H9 (cell line): Measurements from ENCODE around the gene ZMIZ2. TPM values are rescaled to one million over a fixed set of nuclear protein-coding genes. Genes with fewer than 3 reads are reported as not detected.

Experiments
- DNase-seq: peaks from one replicate; pipeline ENCODE4 v3.0.0-alpha.2; 2017
- H2AFZ ChIP-seq: one replicate; pipeline ENCODE4 v1.6.1; 2013; ENCODE audit warnings: mild to moderate bottlenecking, low read length, control low read depth, moderate library complexity
- H2AK5ac ChIP-seq: 2 replicates; pipeline ENCODE4 v1.6.1; 2013; ENCODE audit warnings: low read length, control low read depth, mixed read lengths; ENCODE audit not compliant: insufficient read length
- H2BK120ac ChIP-seq: one replicate; pipeline ENCODE4 v1.6.1; 2013; ENCODE audit warnings: low read depth, mild to moderate bottlenecking, low read length, control low read depth, inconsistent platforms; ENCODE audit not compliant: poor library complexity, severe bottlenecking
- H2BK12ac ChIP-seq: 2 replicates; pipeline ENCODE4 v1.6.1; 2013; ENCODE audit warnings: low read length, control low read depth, mixed read lengths, low read depth; ENCODE audit not compliant: insufficient read length
- H2BK15ac ChIP-seq: 2 replicates; pipeline ENCODE4 v1.6.1; 2013; ENCODE audit warnings: low read depth, low read length, control low read depth
- H2BK20ac ChIP-seq: one replicate; pipeline ENCODE4 v1.6.1; 2013; ENCODE audit warnings: low read depth, mild to moderate bottlenecking, low read length, control low read depth, inconsistent platforms; ENCODE audit not compliant: poor library complexity, severe bottlenecking
- H2BK5ac ChIP-seq: 2 replicates; pipeline ENCODE4 v1.6.1; 2013; ENCODE audit warnings: low read length, control low read depth, mixed read lengths; ENCODE audit not compliant: insufficient read length
- H3K14ac ChIP-seq: 2 replicates; pipeline ENCODE4 v1.6.1; 2013; ENCODE audit warnings: low read length, control low read depth; ENCODE audit not compliant: insufficient read depth
- H3K18ac ChIP-seq: 2 replicates; pipeline ENCODE4 v1.6.1; 2013; ENCODE audit warnings: low read depth, mild to moderate bottlenecking, mixed read lengths, low read length, control low read depth; ENCODE audit not compliant: insufficient read length
- H3K23ac ChIP-seq: 2 replicates; pipeline ENCODE4 v1.6.1; 2013; ENCODE audit warnings: low read length, control low read depth, mixed read lengths, low read depth; ENCODE audit not compliant: insufficient read length
- H3K23me2 ChIP-seq: 2 replicates; pipeline ENCODE4 v1.6.1; 2013; ENCODE audit warnings: low read depth, mild to moderate bottlenecking, mixed read lengths, low read length, control low read depth; ENCODE audit not compliant: insufficient read length, poor library complexity, severe bottlenecking
- H3K27ac ChIP-seq: 2 replicates; pipeline ENCODE4 v1.5.1; 2013; ENCODE audit warnings: low read length, control low read depth, mixed read lengths, low read depth; ENCODE audit not compliant: insufficient read length
- H3K27me3 ChIP-seq: 2 replicates; pipeline ENCODE4 v1.6.1; 2013; ENCODE audit warnings: low read length, control low read depth, inconsistent platforms; ENCODE audit not compliant: insufficient read depth
- H3K4ac ChIP-seq: 2 replicates; pipeline ENCODE4 v1.6.1; 2013; ENCODE audit warnings: low read depth, mild to moderate bottlenecking, control low read depth, inconsistent platforms, low read length, moderate library complexity
- H3K4me1 ChIP-seq: 2 replicates; pipeline ENCODE4 v1.6.1; 2013; ENCODE audit warnings: low read length, control low read depth, inconsistent platforms; ENCODE audit not compliant: insufficient read depth
- H3K4me2 ChIP-seq: 2 replicates; pipeline ENCODE4 v1.6.1; 2013; ENCODE audit warnings: low read length, control low read depth, mixed read lengths; ENCODE audit not compliant: insufficient read length, insufficient read depth
- H3K56ac ChIP-seq: 2 replicates; pipeline ENCODE4 v1.6.1; 2013; ENCODE audit warnings: low read depth, mild to moderate bottlenecking, mixed read lengths, low read length, control low read depth; ENCODE audit not compliant: insufficient read length
- H3K79me1 ChIP-seq: 2 replicates; pipeline ENCODE4 v1.6.1; 2013; ENCODE audit warnings: low read depth, mild to moderate bottlenecking, moderate library complexity, low read length, control low read depth, inconsistent platforms; ENCODE audit not compliant: insufficient read depth, poor library complexity, severe bottlenecking
- H3K79me2 ChIP-seq: 2 replicates; pipeline ENCODE4 v1.6.1; 2013; ENCODE audit warnings: low read length, control low read depth, inconsistent platforms; ENCODE audit not compliant: insufficient read depth
- H3K9ac ChIP-seq: 2 replicates; pipeline ENCODE4 v1.6.1; 2013; ENCODE audit warnings: low read length, control low read depth, mixed read lengths; ENCODE audit not compliant: insufficient read length; ENCODE audit errors: extremely low read depth
- H3K9me3 ChIP-seq: one replicate; pipeline ENCODE4 v1.6.1; 2013; ENCODE audit warnings: low read depth, low read length, inconsistent platforms; ENCODE audit not compliant: control insufficient read depth
- H3T11ph ChIP-seq: one replicate; pipeline ENCODE4 v1.6.1; 2013; ENCODE audit warnings: mild to moderate bottlenecking, low read length, control low read depth, inconsistent platforms
- H4K20me1 ChIP-seq: one replicate; pipeline ENCODE4 v1.6.1; 2013; ENCODE audit not compliant: control insufficient read depth, insufficient read length, insufficient read depth
- H4K5ac ChIP-seq: 2 replicates; pipeline ENCODE4 v1.6.1; 2013; ENCODE audit warnings: low read depth, mild to moderate bottlenecking, mixed read lengths, low read length, control low read depth; ENCODE audit not compliant: insufficient read length
- H4K8ac ChIP-seq: replicated peaks from 2 replicates; pipeline ENCODE4 v1.6.1; 2013; ENCODE audit warnings: low read length, control low read depth, mixed read lengths, low read depth; ENCODE audit not compliant: insufficient read length
- H4K91ac ChIP-seq: 2 replicates; pipeline ENCODE4 v1.6.1; 2013; ENCODE audit warnings: low read depth, mild to moderate bottlenecking, moderate library complexity, mixed read lengths, low read length, control low read depth; ENCODE audit not compliant: insufficient read length
- H3K27ac Mint-ChIP-seq, 3 experiments: 2 replicates in 2 of 3; 3 replicates in 1 of 3; pipeline ENCODE4 v1.8.0; 2020 to 2021; ENCODE audit warnings: mixed read lengths in 3 of 3, mild to moderate bottlenecking in 1 of 3, moderate library complexity in 1 of 3
- H3K27me3 Mint-ChIP-seq: 2 replicates; pipeline ENCODE4 v1.8.0; 2021; ENCODE audit warnings: low read depth, mild to moderate bottlenecking, moderate library complexity, mixed read lengths
- H3K36me3 Mint-ChIP-seq, 3 experiments: 2 replicates in 2 of 3; 3 replicates in 1 of 3; pipeline ENCODE4 v1.8.0; 2020 to 2021; ENCODE audit warnings: low read depth in 3 of 3, mixed read lengths in 3 of 3; ENCODE audit not compliant: insufficient read depth in 1 of 3
- H3K4me1 Mint-ChIP-seq, 2 experiments: 2 replicates each; pipeline ENCODE4 v1.8.0; 2020; ENCODE audit warnings: mixed read lengths in 2 of 2
- H3K4me3 Mint-ChIP-seq, 2 experiments: 2 replicates in 1 of 2; 3 replicates in 1 of 2; pipeline ENCODE4 v1.8.0; 2020 to 2021; ENCODE audit warnings: mild to moderate bottlenecking in 2 of 2, mixed read lengths in 2 of 2, moderate library complexity in 1 of 2
- H3K9me3 Mint-ChIP-seq, 2 experiments: 2 replicates in 1 of 2; 3 replicates in 1 of 2; pipeline ENCODE4 v1.8.0; 2020; ENCODE audit warnings: mild to moderate bottlenecking in 2 of 2, mixed read lengths in 2 of 2, moderate library complexity in 1 of 2
- WGBS: extraction: QIAGEN DNeasy Blood & Tissue Kit; methylation state at CpG from one replicate; pipeline ENCODE4 v1.1.7; 2013; ENCODE audit warnings: missing lambda C conversion rate, low lambda C conversion rate, mixed read lengths; ENCODE audit not compliant: insufficient read length; ENCODE audit errors: extremely low coverage; 5-methylcytosine and 5-hydroxymethylcytosine counted together
- total RNA-seq: library from RNA; stranded (reverse); gene quantifications from 2 replicates; pipeline ENCODE4 v1.2.1, GENCODE V29; 2021
- TF ChIP-seq, protein P1 (sequence below): fragments of 200-600 bp; sonication (generic); conservative IDR thresholded peaks from 3 replicates; pipeline ENCODE4 v1.8.0; 2021; ENCODE audit warnings: antibody characterized with exemption, mild to moderate bottlenecking

Gene ZMIZ2
- total RNA-seq, 1 experiment from 2014 or later, result 72.9 TPM

DNA sequence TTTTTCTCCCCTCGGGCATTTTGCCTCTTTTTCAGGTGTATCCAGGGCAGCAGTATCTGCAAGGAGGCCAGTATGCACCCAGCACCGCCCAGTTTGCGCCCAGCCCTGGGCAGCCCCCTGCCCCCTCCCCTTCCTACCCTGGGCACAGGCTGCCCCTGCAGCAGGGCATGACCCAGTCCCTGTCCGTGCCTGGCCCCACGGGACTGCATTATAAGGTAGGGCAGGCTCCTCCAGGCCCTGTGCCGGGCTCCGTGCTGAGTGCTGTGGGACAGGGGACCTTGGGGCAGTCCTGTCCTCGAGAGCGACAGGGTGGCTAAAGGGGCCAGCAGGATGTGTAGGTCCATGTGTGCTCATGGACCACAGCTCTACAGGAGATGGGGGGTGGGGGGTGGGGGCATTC, 10.6 kb downstream of the ZMIZ2 start:
- H3T11ph ChIP-seq, result no peak overlapping the region
- H3K27me3 Mint-ChIP-seq, result no peaks in the 10 kb centered on the region
- no peak overlapping the region for H4K91ac ChIP-seq
- no peaks in the 10 kb centered on the region for H3K27me3 ChIP-seq
- no peak overlapping the region for H3K4ac ChIP-seq
- H3K9ac ChIP-seq, result no peak overlapping the region
- H3K27ac ChIP-seq, result no peak overlapping the region
- no peaks in the 10 kb centered on the region for H3K23me2 ChIP-seq
- WGBS, result no CpG with 5 or more reads among the region's 9 CpGs
- no peak overlapping the region for H4K5ac ChIP-seq
- H3K36me3 Mint-ChIP-seq, result peaks cover 25 to 50% (median 45%) of the 10 kb centered on the region in 3 experiments; a peak in 6 of 7 replicates
- no peaks in the 10 kb centered on the region for H3K9me3 ChIP-seq
- H3K56ac ChIP-seq, result no peak overlapping the region
- no peak overlapping the region for H3K14ac ChIP-seq
- H2AK5ac ChIP-seq, result no peak overlapping the region
- H2BK12ac ChIP-seq, result no peak overlapping the region
- H3K79me1 ChIP-seq, result no peaks in the 10 kb centered on the region
- DNase-seq, result no peak
- H3K4me2 ChIP-seq, result no peak overlapping the region
- no peak overlapping the region for H3K23ac ChIP-seq
- TF ChIP-seq, protein P1, sequence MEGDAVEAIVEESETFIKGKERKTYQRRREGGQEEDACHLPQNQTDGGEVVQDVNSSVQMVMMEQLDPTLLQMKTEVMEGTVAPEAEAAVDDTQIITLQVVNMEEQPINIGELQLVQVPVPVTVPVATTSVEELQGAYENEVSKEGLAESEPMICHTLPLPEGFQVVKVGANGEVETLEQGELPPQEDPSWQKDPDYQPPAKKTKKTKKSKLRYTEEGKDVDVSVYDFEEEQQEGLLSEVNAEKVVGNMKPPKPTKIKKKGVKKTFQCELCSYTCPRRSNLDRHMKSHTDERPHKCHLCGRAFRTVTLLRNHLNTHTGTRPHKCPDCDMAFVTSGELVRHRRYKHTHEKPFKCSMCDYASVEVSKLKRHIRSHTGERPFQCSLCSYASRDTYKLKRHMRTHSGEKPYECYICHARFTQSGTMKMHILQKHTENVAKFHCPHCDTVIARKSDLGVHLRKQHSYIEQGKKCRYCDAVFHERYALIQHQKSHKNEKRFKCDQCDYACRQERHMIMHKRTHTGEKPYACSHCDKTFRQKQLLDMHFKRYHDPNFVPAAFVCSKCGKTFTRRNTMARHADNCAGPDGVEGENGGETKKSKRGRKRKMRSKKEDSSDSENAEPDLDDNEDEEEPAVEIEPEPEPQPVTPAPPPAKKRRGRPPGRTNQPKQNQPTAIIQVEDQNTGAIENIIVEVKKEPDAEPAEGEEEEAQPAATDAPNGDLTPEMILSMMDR, result no peak
- no peak overlapping the region for H3K4me3 Mint-ChIP-seq
- no peaks in the 10 kb centered on the region for H3K9me3 Mint-ChIP-seq
- no peaks in the 10 kb centered on the region for H4K20me1 ChIP-seq
- no peak overlapping the region for H2AFZ ChIP-seq
- peaks cover 2% of the 10 kb centered on the region in 2 experiments; a peak in 2 of 4 replicates for H3K4me1 Mint-ChIP-seq
- H2BK20ac ChIP-seq, result no peak overlapping the region
- H3K4me1 ChIP-seq, result no peaks in the 10 kb centered on the region
- no peaks in the 10 kb centered on the region; the same call in 1 of the 2 replicates for H3K79me2 ChIP-seq
- no peak overlapping the region for H4K8ac ChIP-seq
- no peak overlapping the region for H2BK120ac ChIP-seq
- no peak overlapping the region for H3K18ac ChIP-seq
- H2BK15ac ChIP-seq, result no peak overlapping the region
- no peak overlapping the region for H3K27ac Mint-ChIP-seq
- no peak overlapping the region for H2BK5ac ChIP-seq
